Testis (tissue), 3 donors: ENCODE results near the gene ZNF236. TPM values are rescaled to one million over a fixed set of nuclear protein-coding genes. Genes with fewer than 3 reads are reported as not detected.
"Not testable (repeated sequence)": the region's sequence is repeated elsewhere in the genome, so short reads cannot be mapped to it uniquely, and the experiment has no call there.

Experiments used
- DNase-seq: peaks from one replicate; pipeline ENCODE4 v3.0.0-alpha.2; 2019
- H3K27ac ChIP-seq, 2 donors: fragments of 200-600 bp; sonication (generic); one replicate each; pipeline ENCODE4 v1.5.1; 2019
- H3K27me3 ChIP-seq: fragments of 200-600 bp; sonication (generic); one replicate; pipeline ENCODE4 v1.5.1; 2019
- H3K36me3 ChIP-seq: fragments of 200-600 bp; sonication (generic); one replicate; pipeline ENCODE4 v1.5.1; 2017; ENCODE audit warnings: low read depth; ENCODE audit errors: missing control alignments
- H3K4me1 ChIP-seq: fragments of 200-600 bp; sonication (generic); one replicate; pipeline ENCODE4 v1.5.1; 2019
- H3K4me3 ChIP-seq, 2 donors: fragments of 200-600 bp; sonication (generic); one replicate each; pipeline ENCODE4 v1.5.1; 2017 to 2019
- H3K9me3 ChIP-seq: fragments of 200-600 bp; sonication (generic); one replicate; pipeline ENCODE4 v1.5.1; 2017
- CTCF ChIP-seq, 3 experiments: fragments of 450-650 bp in 2 of 3; fragments of 200-600 bp in 1 of 3; sonication (generic) in 1 of 3; IDR thresholded peaks; one replicate each; pipeline ENCODE4 v1.5.1; 2016 to 2019; ENCODE audit warnings: antibody characterized with exemption in 3 of 3, mild to moderate bottlenecking in 2 of 3, moderate library complexity in 1 of 3
- POLR2A ChIP-seq: fragments of 450-650 bp; IDR thresholded peaks from one replicate; pipeline ENCODE4 v1.6.1; 2017; ENCODE audit warnings: antibody characterized with exemption, mild to moderate bottlenecking, moderate library complexity
- WGBS, 2 donors: methylation state at CpG; one replicate each; pipeline ENCODE4 v1.1.5; 2018; 5-methylcytosine and 5-hydroxymethylcytosine counted together
- intact Hi-C: fragments of 100-400 bp; cut with DNase I; formaldehyde crosslinking; loops from one replicate; pipeline ENCODE4 v1.15.1; 2023; ENCODE audit warnings: low total_unique reads
- polyA plus RNA-seq: library from polyadenylated mRNA; stranded (reverse); fragments of 350-450 nt; fragmentation: Illumina TruSeq; extraction: RNeasy Lipid Tissue Mini Kit (QIAGEN cat#74804); gene quantifications from one replicate; pipeline ENCODE4 v1.2.3, GENCODE V29; 2014; ENCODE audit warnings: low read depth, low replicate concordance; ENCODE audit not compliant: insufficient read depth
- total RNA-seq, 2 donors: library from RNA; depleted of rRNA; stranded (reverse); fragments of >200 nt; gene quantifications; one replicate each; pipeline ENCODE4 v1.2.3, GENCODE V29; 2016

The ZNF236 gene
- total and polyA plus RNA-seq, 3 donors from 2014 or later = 19.5 to 58.2 (median 53.9) TPM

- Histone ChIP-seq H3K27ac (no peak overlapping the region), H3K4me3 (no peak overlapping the region), H3K4me1 (peaks cover 5% of the 10 kb centered on the region), H3K27me3 (no peaks in the 10 kb centered on the region), H3K9me3 (no peaks in the 10 kb centered on the region), H3K36me3 (no peaks in the 10 kb centered on the region)
- 56 to 60% methylated on average over 14 to 16 of the region's 16 CpGs for WGBS, 2 donors
- intact Hi-C loops = no loop called here
- TF ChIP-seq CTCF (IDR thresholded peaks at IDR 0.05) (no peak), POLR2A (no peak)
- no peak for DNase-seq
Measured at GRCh38 chr18:76958692-76959341, 136.5 kb downstream of the ZNF236 start.

GRCh38 chr18:76959605-76960004 lies 137.2 kb downstream of the ZNF236 start:
- intact Hi-C loops = no loop called here
- no peak for TF ChIP-seq CTCF (IDR thresholded peaks at IDR 0.05)
- no peak for TF ChIP-seq POLR2A
- no peak overlapping the region for H3K27ac ChIP-seq
- 88 to 90% methylated on average over 8 of the region's 8 CpGs for WGBS, 2 donors
- no peaks in the 10 kb centered on the region for H3K27me3 ChIP-seq
- DNase-seq = no peak
- peaks cover 3% of the 10 kb centered on the region for H3K4me1 ChIP-seq
- H3K36me3 ChIP-seq = no peaks in the 10 kb centered on the region
- H3K4me3 ChIP-seq = no peak overlapping the region
- H3K9me3 ChIP-seq = no peaks in the 10 kb centered on the region

GRCh38 chr18:76960528-76961035 lies 138.2 kb downstream of the ZNF236 start:
- intact Hi-C loops = no loop called here
- Histone ChIP-seq H3K9me3 (no peaks in the 10 kb centered on the region), H3K4me3 (no peak overlapping the region), H3K27ac (no peak overlapping the region), H3K4me1 (peaks cover 3% of the 10 kb centered on the region), H3K27me3 (no peaks in the 10 kb centered on the region), H3K36me3 (no peaks in the 10 kb centered on the region)
- no peak for DNase-seq
- 88 to 96% methylated on average over 16 of the region's 16 CpGs for WGBS, 2 donors
- TF ChIP-seq POLR2A (no peak), CTCF (IDR thresholded peaks at IDR 0.05) (no peak)

- Histone ChIP-seq H3K36me3 (no peaks in the 10 kb centered on the region), H3K9me3 (no peaks in the 10 kb centered on the region), H3K4me1 (peaks cover 3% of the 10 kb centered on the region), H3K27ac (no peak overlapping the region), H3K4me3 (no peak overlapping the region), H3K27me3 (no peaks in the 10 kb centered on the region)
- no peak for DNase-seq
- intact Hi-C loops = no loop called here
- TF ChIP-seq POLR2A = no peak
- TF ChIP-seq CTCF (IDR thresholded peaks at IDR 0.05) = no peak
- 100% methylated on average over 1 of the region's 1 CpG for WGBS, 2 donors
Measured at GRCh38 chr18:76962851-76963250, 140.5 kb downstream of the ZNF236 start.

- no peaks in the 10 kb centered on the region for H3K9me3 ChIP-seq
- DNase-seq = no peak
- WGBS, 2 donors = 94 to 100% methylated on average over 2 of the region's 2 CpGs
- H3K4me3 ChIP-seq = no peak overlapping the region
- no peak overlapping the region for H3K27ac ChIP-seq
- TF ChIP-seq POLR2A (no peak), CTCF (IDR thresholded peaks at IDR 0.05) (no peak)
- H3K27me3 ChIP-seq = no peaks in the 10 kb centered on the region
- no peaks in the 10 kb centered on the region for H3K36me3 ChIP-seq
- intact Hi-C loops = no loop called here
- no peaks in the 10 kb centered on the region for H3K4me1 ChIP-seq
Measured at GRCh38 chr18:76963936-76964335, 141.6 kb downstream of the ZNF236 start.

- DNase-seq, H3K9me3 ChIP-seq, H3K27me3 ChIP-seq, intact Hi-C loops, H3K36me3 ChIP-seq, H3K27ac ChIP-seq, H3K4me1 ChIP-seq, H3K4me3 ChIP-seq: not testable (repeated sequence)
- WGBS, 2 donors = 94 to 95% methylated on average over 10 to 11 of the region's 11 CpGs
Measured at GRCh38 chr18:76965555-76966151, 143.3 kb downstream of the ZNF236 start.

- intact Hi-C loops, H3K4me1 ChIP-seq, H3K9me3 ChIP-seq, H3K27ac ChIP-seq, H3K36me3 ChIP-seq, H3K4me3 ChIP-seq, DNase-seq, H3K27me3 ChIP-seq: not testable (repeated sequence)
Measured at GRCh38 chr18:76967299-76967698, 144.9 kb downstream of the ZNF236 start.
